NB4 (cell line): Measurements from ENCODE around the gene IFTAP.

Experiments
- DNase-seq: peaks from one replicate; pipeline ENCODE4 v3.0.0; 2010; ENCODE audit warnings: low read depth
- H3K4me3 ChIP-seq: one replicate; pipeline ENCODE4 v1.5.1; 2011; ENCODE audit warnings: mild to moderate bottlenecking, low read depth, low read length, moderate library complexity
- MYC ChIP-seq: IDR thresholded peaks from 2 replicates; pipeline ENCODE4 v1.6.1; 2011; ENCODE audit warnings: low read depth, low read length
- POLR2A ChIP-seq: IDR thresholded peaks from 2 replicates; pipeline ENCODE4 v1.6.1; 2011; ENCODE audit warnings: mild to moderate bottlenecking; ENCODE audit not compliant: insufficient read length; ENCODE audit errors: extremely low read depth
- TF ChIP-seq, protein P1 (sequence below): IDR thresholded peaks from one replicate; pipeline ENCODE4 v1.5.1; 2012; ENCODE audit warnings: low read depth, low read length
- TF ChIP-seq, protein P2 (sequence below): IDR thresholded peaks from 2 replicates; pipeline ENCODE4 v1.6.1; 2011; ENCODE audit warnings: low read depth, low read length

Gene IFTAP

DNA sequence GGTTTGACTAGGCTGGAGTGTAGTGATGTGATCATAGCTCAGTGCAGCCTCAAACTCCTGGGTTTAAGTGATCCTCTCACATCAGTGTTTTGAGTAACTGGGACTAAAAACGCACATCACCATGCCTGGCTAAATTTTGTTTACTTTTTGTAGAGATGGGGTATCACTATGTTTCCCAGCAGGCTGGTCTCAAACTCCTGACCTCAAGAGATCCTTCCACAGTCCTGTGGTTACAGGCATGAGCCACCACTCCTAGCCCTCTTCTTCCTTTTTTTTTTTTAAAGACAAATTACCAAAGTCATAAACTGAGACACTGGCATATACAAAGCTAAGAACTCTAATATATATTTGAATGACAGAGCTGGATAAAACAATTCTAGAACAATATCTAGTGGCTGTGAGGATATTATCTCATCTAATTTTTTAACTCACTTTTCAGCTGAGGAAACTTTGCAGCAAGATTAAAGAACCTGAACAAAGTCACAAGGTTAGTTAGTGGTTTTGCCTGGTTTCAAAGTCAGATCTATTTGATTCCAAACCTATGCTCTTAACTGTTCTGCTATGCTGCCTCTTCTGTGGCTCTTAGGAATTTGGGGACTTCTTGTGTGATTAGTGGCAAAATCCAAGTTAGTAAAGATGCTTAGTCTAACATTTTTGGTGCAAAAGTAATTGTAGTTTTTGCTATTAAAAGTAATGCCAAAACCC, 99.0 kb downstream of the IFTAP start:
- DNase-seq: no peak
- no peak overlapping the region for H3K4me3 ChIP-seq
- TF ChIP-seq, protein P1, sequence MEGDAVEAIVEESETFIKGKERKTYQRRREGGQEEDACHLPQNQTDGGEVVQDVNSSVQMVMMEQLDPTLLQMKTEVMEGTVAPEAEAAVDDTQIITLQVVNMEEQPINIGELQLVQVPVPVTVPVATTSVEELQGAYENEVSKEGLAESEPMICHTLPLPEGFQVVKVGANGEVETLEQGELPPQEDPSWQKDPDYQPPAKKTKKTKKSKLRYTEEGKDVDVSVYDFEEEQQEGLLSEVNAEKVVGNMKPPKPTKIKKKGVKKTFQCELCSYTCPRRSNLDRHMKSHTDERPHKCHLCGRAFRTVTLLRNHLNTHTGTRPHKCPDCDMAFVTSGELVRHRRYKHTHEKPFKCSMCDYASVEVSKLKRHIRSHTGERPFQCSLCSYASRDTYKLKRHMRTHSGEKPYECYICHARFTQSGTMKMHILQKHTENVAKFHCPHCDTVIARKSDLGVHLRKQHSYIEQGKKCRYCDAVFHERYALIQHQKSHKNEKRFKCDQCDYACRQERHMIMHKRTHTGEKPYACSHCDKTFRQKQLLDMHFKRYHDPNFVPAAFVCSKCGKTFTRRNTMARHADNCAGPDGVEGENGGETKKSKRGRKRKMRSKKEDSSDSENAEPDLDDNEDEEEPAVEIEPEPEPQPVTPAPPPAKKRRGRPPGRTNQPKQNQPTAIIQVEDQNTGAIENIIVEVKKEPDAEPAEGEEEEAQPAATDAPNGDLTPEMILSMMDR: no peak
- TF ChIP-seq, protein P2, sequence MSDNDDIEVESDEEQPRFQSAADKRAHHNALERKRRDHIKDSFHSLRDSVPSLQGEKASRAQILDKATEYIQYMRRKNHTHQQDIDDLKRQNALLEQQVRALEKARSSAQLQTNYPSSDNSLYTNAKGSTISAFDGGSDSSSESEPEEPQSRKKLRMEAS: no peak
- TF ChIP-seq MYC (no peak), POLR2A (no peak)

DNA sequence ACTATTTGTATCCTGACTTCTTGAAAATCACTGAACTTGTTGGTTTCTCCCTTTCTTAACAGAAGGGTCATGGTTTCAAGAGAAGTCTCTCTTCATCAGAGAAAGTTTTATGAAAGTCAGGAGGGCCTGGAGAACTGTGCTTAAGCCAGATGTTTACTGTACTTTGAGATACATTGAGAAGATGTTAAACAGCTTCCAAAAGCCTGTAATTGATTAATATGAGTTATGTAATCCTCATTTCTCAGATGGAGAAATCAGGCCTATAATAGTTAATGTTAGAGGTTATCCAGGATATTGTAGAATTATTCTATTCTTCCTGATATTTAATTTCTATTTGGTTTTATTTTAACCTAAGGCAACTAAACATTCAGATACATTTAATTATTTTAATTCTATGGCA, 100.8 kb downstream of the IFTAP start:
- TF ChIP-seq MYC (no peak), POLR2A (no peak)
- TF ChIP-seq, protein P2: no peak
- TF ChIP-seq, protein P1: no peak
- no peak overlapping the region for H3K4me3 ChIP-seq
- DNase-seq: no peak

DNA sequence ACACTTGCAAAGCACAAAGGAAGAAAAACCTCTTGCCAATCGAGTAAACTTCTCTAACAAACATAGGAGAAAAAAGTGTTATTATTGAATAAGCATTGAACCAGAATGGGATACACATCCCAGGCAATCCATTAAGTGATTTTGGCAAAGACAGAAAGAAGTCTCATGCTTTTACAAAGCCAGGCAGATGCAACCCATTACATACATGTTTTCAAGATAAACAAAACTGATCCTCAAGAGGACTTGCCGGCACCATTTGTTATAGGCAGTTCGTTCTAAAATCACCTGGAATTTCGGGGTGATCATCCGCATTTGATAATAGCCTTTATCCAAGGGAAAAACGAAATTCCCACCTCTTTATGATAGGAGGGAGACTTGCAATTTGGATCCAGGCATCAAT, 101.3 kb downstream of the IFTAP start:
- DNase-seq: no peak
- no peak for TF ChIP-seq POLR2A
- TF ChIP-seq MYC: no peak
- TF ChIP-seq, protein P2: no peak
- TF ChIP-seq, protein P1: no peak
- H3K4me3 ChIP-seq: no peak overlapping the region

DNA sequence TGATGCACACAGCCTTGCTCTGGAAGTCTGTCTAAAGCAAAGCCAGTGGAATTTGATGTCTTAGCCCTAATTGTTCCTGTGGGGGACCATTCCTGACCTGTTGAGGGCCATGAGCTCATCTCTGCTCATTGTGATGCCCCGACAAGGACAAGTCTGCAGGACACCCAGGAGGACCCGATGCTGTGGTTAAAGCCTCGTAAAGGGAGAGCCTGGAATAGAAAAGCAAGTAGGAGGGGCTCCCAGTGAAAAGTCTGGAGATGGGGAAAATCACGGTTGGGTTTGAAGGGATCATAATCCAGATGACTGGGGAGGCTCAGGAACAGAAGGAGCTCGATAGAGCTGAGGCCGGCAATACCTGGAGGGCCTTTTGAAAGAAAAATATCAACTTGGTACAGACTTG, 102.2 kb downstream of the IFTAP start:
- no peak for DNase-seq
- TF ChIP-seq, protein P1: no peak
- TF ChIP-seq MYC (no peak), POLR2A (no peak)
- TF ChIP-seq, protein P2: no peak
- H3K4me3 ChIP-seq: no peak overlapping the region

DNA sequence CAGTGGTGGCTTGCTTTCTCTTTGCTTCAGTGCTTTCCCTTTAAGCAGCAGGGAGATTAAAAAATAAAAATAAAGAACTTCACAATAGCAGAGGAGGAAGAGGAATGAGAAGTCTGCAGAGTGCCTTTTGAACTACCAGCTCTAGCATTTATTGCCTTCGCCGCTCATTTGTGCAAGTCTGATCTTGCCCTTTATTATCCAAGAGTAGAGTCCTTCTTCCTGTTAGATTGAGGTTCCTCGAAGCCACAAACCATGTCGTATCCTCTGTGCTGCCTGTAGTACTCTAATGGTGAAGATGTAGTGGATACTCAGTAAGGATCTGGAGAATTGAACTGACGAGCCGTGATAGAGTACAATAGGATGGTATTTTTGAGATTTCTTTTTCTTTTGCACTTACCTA, 105.0 kb downstream of the IFTAP start:
- TF ChIP-seq, protein P1: no peak
- TF ChIP-seq MYC: no peak
- no peak for TF ChIP-seq POLR2A
- TF ChIP-seq, protein P2: no peak
- DNase-seq: no peak
- H3K4me3 ChIP-seq: no peak overlapping the region
